MM.1S (cell line): ENCODE measurements around the gene FLVCR1.
"Not testable (repeated sequence)": the region's sequence is repeated elsewhere in the genome, so short reads cannot be mapped to it uniquely, and the experiment has no call there.

Experiments used
- CTCF ChIP-seq: fragments of 300-600 bp; sonication (generic); IDR thresholded peaks from 2 replicates; pipeline ENCODE4 v1.5.1; 2016; ENCODE audit warnings: antibody characterized with exemption, low read length, mixed read lengths
- EZH2 ChIP-seq: fragments of 300-600 bp; sonication (generic); optimal IDR thresholded peaks from 2 replicates; pipeline ENCODE3; 2017; ENCODE audit warnings: low read depth, mild to moderate bottlenecking, antibody characterized with exemption, low read length, mixed read lengths

GRCh38 chr1:212913638-212914037, 55.6 kb downstream of the FLVCR1 start:
- TF ChIP-seq CTCF, EZH2: not testable (repeated sequence)
